Lower leg skin (tissue), 3 donors: ENCODE results near the gene TIMM44.
"Not testable (repeated sequence)": the region's sequence is repeated elsewhere in the genome, so short reads cannot be mapped to it uniquely, and the experiment has no call there.

Source experiments
- CTCF ChIP-seq, 3 donors: fragments of 450-650 bp; IDR thresholded peaks; one replicate each; pipeline ENCODE4 v1.5.1; 2016; ENCODE audit warnings: antibody characterized with exemption in 3 of 3, mild to moderate bottlenecking in 3 of 3, moderate library complexity in 2 of 3
- POLR2A ChIP-seq, 2 donors: fragments of 450-650 bp; IDR thresholded peaks; one replicate each; pipeline ENCODE4 v1.6.1; 2016 to 2017; ENCODE audit warnings: antibody characterized with exemption in 2 of 2, mild to moderate bottlenecking in 1 of 2, moderate library complexity in 1 of 2

- TF ChIP-seq POLR2A, CTCF (IDR thresholded peaks at IDR 0.05): not testable (repeated sequence)
These were observed 17.6 kb upstream of the TIMM44 start for GRCh38 chr19:7961082-7961481.
